ENCODE results near the gene NAA16.

The NAA16 gene

GRCh38 chr13:41387576-41387975 is 76.5 kb downstream of the NAA16 start:
- Histone ChIP-seq H3K4me1 (ENCODE audit: insufficient read depth, low read length, poor library complexity, severe bottlenecking) (peaks cover 5% of the 10 kb centered on the region), H3K27me3 (ENCODE audit: insufficient read depth, low read length, poor library complexity, severe bottlenecking) (no peaks in the 10 kb centered on the region), H3K79me2 (ENCODE audit: insufficient read depth, low read length) (no peaks in the 10 kb centered on the region), H4K20me1 (ENCODE audit: insufficient read depth, low read length, poor library complexity, severe bottlenecking) (no peaks in the 10 kb centered on the region), H3K9me3 (ENCODE audit: insufficient read depth, low read depth, low read length) (no peaks in the 10 kb centered on the region), H3K9me2 (replicated peaks; ENCODE audit: low read depth, low read length) (no peaks in the 10 kb centered on the region), H3F3A (ENCODE audit: low read depth) (no peaks in the 10 kb centered on the region), H3K4me3 (ENCODE audit: low read length, poor library complexity, severe bottlenecking) (no peak overlapping the region), H3K36me3 (ENCODE audit: insufficient read depth, low read length) (no peaks in the 10 kb centered on the region), H3K9ac (ENCODE audit: low read depth, low read length, poor library complexity, severe bottlenecking) (no peak overlapping the region), H3K4me2 (ENCODE audit: low read depth, low read length, poor library complexity, severe bottlenecking) (no peak overlapping the region), H2AFZ (ENCODE audit: low read length) (no peak overlapping the region)
- TF ChIP-seq CTCF (conservative IDR thresholded peaks at IDR 0.05; ENCODE audit: low read length): no peak
- no peak for TF ChIP-seq EZH2phosphoT487 (IDR thresholded peaks at IDR 0.05; ENCODE audit: borderline replicate concordance)

- Histone ChIP-seq H3F3A (ENCODE audit: low read depth) (no peaks in the 10 kb centered on the region), H3K79me2 (ENCODE audit: insufficient read depth, low read length) (no peaks in the 10 kb centered on the region), H4K20me1 (ENCODE audit: insufficient read depth, low read length, poor library complexity, severe bottlenecking) (no peaks in the 10 kb centered on the region), H3K9ac (ENCODE audit: low read depth, low read length, poor library complexity, severe bottlenecking) (no peak overlapping the region), H3K27me3 (ENCODE audit: insufficient read depth, low read length, poor library complexity, severe bottlenecking) (no peaks in the 10 kb centered on the region), H2AFZ (ENCODE audit: low read length) (no peak overlapping the region), H3K4me3 (ENCODE audit: low read length, poor library complexity, severe bottlenecking) (no peak overlapping the region), H3K9me2 (replicated peaks; ENCODE audit: low read depth, low read length) (no peaks in the 10 kb centered on the region), H3K9me3 (ENCODE audit: insufficient read depth, low read depth, low read length) (no peaks in the 10 kb centered on the region), H3K4me1 (ENCODE audit: insufficient read depth, low read length, poor library complexity, severe bottlenecking) (peaks cover 5% of the 10 kb centered on the region), H3K4me2 (ENCODE audit: low read depth, low read length, poor library complexity, severe bottlenecking) (no peak overlapping the region), H3K36me3 (ENCODE audit: insufficient read depth, low read length) (no peaks in the 10 kb centered on the region)
- TF ChIP-seq CTCF (conservative IDR thresholded peaks at IDR 0.05; ENCODE audit: low read length) (no peak), EZH2phosphoT487 (IDR thresholded peaks at IDR 0.05; ENCODE audit: borderline replicate concordance) (no peak)
Measured at GRCh38 chr13:41388143-41388881, 77.2 kb downstream of the NAA16 start.

DNA sequence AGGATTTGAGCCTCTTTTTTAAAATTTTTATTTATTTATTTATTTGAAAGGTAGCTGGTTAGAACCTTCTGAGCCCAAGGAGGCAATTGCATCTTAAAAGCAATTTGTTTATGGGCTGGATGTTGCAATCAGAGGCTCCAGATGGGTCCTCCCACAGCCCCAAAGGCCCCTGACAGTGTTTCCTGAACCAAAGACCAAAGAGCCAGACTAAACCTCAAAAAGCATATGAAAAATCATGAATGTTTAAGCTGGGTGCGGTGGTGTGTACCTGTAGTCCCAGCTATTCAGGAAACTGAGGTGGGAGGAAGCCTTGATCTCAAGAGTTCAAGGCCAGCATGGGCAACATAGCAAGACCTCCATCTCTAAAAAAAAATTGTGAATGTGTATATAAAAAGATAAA is 78.5 kb downstream of the NAA16 start:
- Histone ChIP-seq H4K20me1 (ENCODE audit: insufficient read depth, low read length, poor library complexity, severe bottlenecking) (no peaks in the 10 kb centered on the region), H3K79me2 (ENCODE audit: insufficient read depth, low read length) (no peaks in the 10 kb centered on the region), H2AFZ (ENCODE audit: low read length) (no peak overlapping the region), H3K4me3 (ENCODE audit: low read length, poor library complexity, severe bottlenecking) (no peak overlapping the region), H3K36me3 (ENCODE audit: insufficient read depth, low read length) (no peaks in the 10 kb centered on the region), H3K27me3 (ENCODE audit: insufficient read depth, low read length, poor library complexity, severe bottlenecking) (no peaks in the 10 kb centered on the region), H3K9me3 (ENCODE audit: insufficient read depth, low read depth, low read length) (no peaks in the 10 kb centered on the region), H3K4me1 (ENCODE audit: insufficient read depth, low read length, poor library complexity, severe bottlenecking) (peaks cover 5% of the 10 kb centered on the region), H3K9ac (ENCODE audit: low read depth, low read length, poor library complexity, severe bottlenecking) (no peak overlapping the region), H3K4me2 (ENCODE audit: low read depth, low read length, poor library complexity, severe bottlenecking) (no peak overlapping the region), H3F3A (ENCODE audit: low read depth) (no peaks in the 10 kb centered on the region), H3K9me2 (replicated peaks; ENCODE audit: low read depth, low read length) (no peaks in the 10 kb centered on the region)
- no peak for TF ChIP-seq EZH2phosphoT487 (IDR thresholded peaks at IDR 0.05; ENCODE audit: borderline replicate concordance)
- TF ChIP-seq CTCF (conservative IDR thresholded peaks at IDR 0.05; ENCODE audit: low read length): no peak

Measured in Loucy (cell line).